Measurements from ENCODE around the gene UBE2QL1.

DNA sequence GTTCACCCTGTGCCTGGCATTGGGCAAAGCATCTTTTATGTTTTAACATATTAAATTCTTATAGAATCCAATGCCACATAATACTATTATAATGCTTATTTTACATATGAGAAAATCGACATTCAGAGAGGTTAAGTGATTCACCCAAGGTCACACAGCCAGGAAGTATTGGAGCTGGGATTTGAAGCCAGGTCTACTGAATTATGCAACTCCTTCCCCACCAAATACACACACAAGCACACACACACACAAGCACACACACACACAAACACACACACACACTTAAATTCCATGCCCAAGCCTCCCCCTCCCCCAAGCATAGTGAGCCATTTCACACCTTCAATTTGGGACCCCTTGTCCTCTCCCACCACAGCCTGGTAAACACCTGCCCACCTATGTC, 37.4 kb downstream of the UBE2QL1 start:
- TF ChIP-seq EZH2 (IDR thresholded peaks at IDR 0.05; ENCODE audit: borderline replicate concordance, low read length) = no peak
- TF ChIP-seq, protein P1, sequence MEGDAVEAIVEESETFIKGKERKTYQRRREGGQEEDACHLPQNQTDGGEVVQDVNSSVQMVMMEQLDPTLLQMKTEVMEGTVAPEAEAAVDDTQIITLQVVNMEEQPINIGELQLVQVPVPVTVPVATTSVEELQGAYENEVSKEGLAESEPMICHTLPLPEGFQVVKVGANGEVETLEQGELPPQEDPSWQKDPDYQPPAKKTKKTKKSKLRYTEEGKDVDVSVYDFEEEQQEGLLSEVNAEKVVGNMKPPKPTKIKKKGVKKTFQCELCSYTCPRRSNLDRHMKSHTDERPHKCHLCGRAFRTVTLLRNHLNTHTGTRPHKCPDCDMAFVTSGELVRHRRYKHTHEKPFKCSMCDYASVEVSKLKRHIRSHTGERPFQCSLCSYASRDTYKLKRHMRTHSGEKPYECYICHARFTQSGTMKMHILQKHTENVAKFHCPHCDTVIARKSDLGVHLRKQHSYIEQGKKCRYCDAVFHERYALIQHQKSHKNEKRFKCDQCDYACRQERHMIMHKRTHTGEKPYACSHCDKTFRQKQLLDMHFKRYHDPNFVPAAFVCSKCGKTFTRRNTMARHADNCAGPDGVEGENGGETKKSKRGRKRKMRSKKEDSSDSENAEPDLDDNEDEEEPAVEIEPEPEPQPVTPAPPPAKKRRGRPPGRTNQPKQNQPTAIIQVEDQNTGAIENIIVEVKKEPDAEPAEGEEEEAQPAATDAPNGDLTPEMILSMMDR (IDR thresholded peaks at IDR 0.05; ENCODE audit: low read length) = no peak

Measured in OCI-LY1 (cell line).